GM11168 (cell line): Measurements from ENCODE around the gene NCAPD2.
"Not testable (repeated sequence)": the region's sequence is repeated elsewhere in the genome, so short reads cannot be mapped to it uniquely, and the experiment has no call there.

Experiments used
- in situ Hi-C: fragments of 300-500 bp; cut with MboI; formaldehyde crosslinking; loops from one replicate; pipeline ENCODE4 v1.12.0; 2022; ENCODE audit warnings: low sequenced_read_pairs; ENCODE audit not compliant: unreplicated experiment

Gene NCAPD2

GRCh38 chr12:6541371-6542165 lies 47.7 kb downstream of the NCAPD2 start:
- in situ Hi-C loops, result loop anchor here (25.0 kb wide), 1 partner anchor 129 kb away; no protein-coding TSS in a partner anchor

GRCh38 chr12:6542209-6543009 lies 48.5 kb downstream of the NCAPD2 start:
- in situ Hi-C loops, result loop anchor here (25.0 kb wide), 1 partner anchor 130 kb away; no protein-coding TSS in a partner anchor

GRCh38 chr12:6546016-6546415 lies 52.1 kb downstream of the NCAPD2 start:
- in situ Hi-C loops, result loop anchor here (25.0 kb wide), 1 partner anchor 134 kb away; no protein-coding TSS in a partner anchor

GRCh38 chr12:6547566-6547965 lies 53.7 kb downstream of the NCAPD2 start:
- in situ Hi-C loops, result loop anchor here (25.0 kb wide), 1 partner anchor 135 kb away; no protein-coding TSS in a partner anchor

- in situ Hi-C loops, result loop anchor here (25.0 kb wide), 1 partner anchor 136 kb away; no protein-coding TSS in a partner anchor
Observed at GRCh38 chr12:6547987-6548386, 54.1 kb downstream of the NCAPD2 start.

GRCh38 chr12:6548556-6548955 lies 54.7 kb downstream of the NCAPD2 start:
- in situ Hi-C loops, result loop anchor here (25.0 kb wide), 1 partner anchor 136 kb away; no protein-coding TSS in a partner anchor

GRCh38 chr12:6548966-6549683 lies 55.2 kb downstream of the NCAPD2 start:
- in situ Hi-C loops, result loop anchor here (25.0 kb wide), 1 partner anchor 137 kb away; no protein-coding TSS in a partner anchor

GRCh38 chr12:6549684-6550151 lies 55.8 kb downstream of the NCAPD2 start:
- in situ Hi-C loops, result loop anchor here (25.0 kb wide), 1 partner anchor 137 kb away; no protein-coding TSS in a partner anchor

- in situ Hi-C loops, result no loop called here
Observed at GRCh38 chr12:6550294-6551062, 56.6 kb downstream of the NCAPD2 start.

- in situ Hi-C loops, result no loop called here
Observed at GRCh38 chr12:6551063-6551461, 57.2 kb downstream of the NCAPD2 start.

GRCh38 chr12:6551496-6552139 lies 57.7 kb downstream of the NCAPD2 start:
- in situ Hi-C loops, result no loop called here

GRCh38 chr12:6552140-6552551 lies 58.2 kb downstream of the NCAPD2 start:
- in situ Hi-C loops, result no loop called here

- in situ Hi-C loops, result no loop called here
Observed at GRCh38 chr12:6553051-6553868, 59.4 kb downstream of the NCAPD2 start.

- in situ Hi-C loops, result no loop called here
Observed at GRCh38 chr12:6554168-6555017, 60.5 kb downstream of the NCAPD2 start.

- in situ Hi-C loops, result no loop called here
Observed at GRCh38 chr12:6555018-6555691, 61.3 kb downstream of the NCAPD2 start.

GRCh38 chr12:6556496-6556817 lies 62.6 kb downstream of the NCAPD2 start:
- in situ Hi-C loops, result not testable (repeated sequence)

- in situ Hi-C loops, result no loop called here
Observed at GRCh38 chr12:6556857-6557256, 63.0 kb downstream of the NCAPD2 start.
